HCT116 (cell line): Measurements from ENCODE around the gene PIK3CD.

ENCODE experiments used
- CTCF ChIP-seq, 3 experiments: fragments of 200-600 bp in 1 of 3; sonication (generic) in 1 of 3; IDR thresholded peaks in 2 of 3; conservative IDR thresholded peaks in 1 of 3; 2 replicates each; pipeline ENCODE4 v1.5.1; 2012 to 2017; ENCODE audit warnings: low read depth in 2 of 3, low read length in 2 of 3, antibody characterized with exemption in 1 of 3, borderline replicate concordance in 1 of 3, control low read depth in 1 of 3, mild to moderate bottlenecking in 1 of 3, mixed read lengths in 1 of 3, mixed run types in 1 of 3, moderate library complexity in 1 of 3; ENCODE audit not compliant: insufficient read depth in 1 of 3
- EGR1 ChIP-seq: IDR thresholded peaks from 2 replicates; pipeline ENCODE4 v1.6.1; 2012; ENCODE audit warnings: low read depth
- ELF1 ChIP-seq: IDR thresholded peaks from 2 replicates; pipeline ENCODE4 v1.6.1; 2012; ENCODE audit warnings: low read depth, borderline replicate concordance
- EZH2 ChIP-seq: fragments of 200-600 bp; sonication (generic); IDR thresholded peaks from 2 replicates; pipeline ENCODE4 v1.6.1; 2017; ENCODE audit warnings: antibody characterized with exemption, mixed run types
- EZH2phosphoT487 ChIP-seq: fragments of 200-600 bp; IDR thresholded peaks from 2 replicates; pipeline ENCODE4 v1.6.1; 2018; ENCODE audit warnings: antibody characterized with exemption, borderline replicate concordance
- JUND ChIP-seq: IDR thresholded peaks from 2 replicates; pipeline ENCODE4 v1.6.1; 2012
- MAX ChIP-seq: IDR thresholded peaks from 2 replicates; pipeline ENCODE4 v1.6.1; 2012
- POLR2A ChIP-seq: IDR thresholded peaks from 2 replicates; pipeline ENCODE4 v1.7.0; 2011; ENCODE audit warnings: borderline replicate concordance; ENCODE audit not compliant: insufficient read depth, insufficient read length; ENCODE audit errors: extremely low read depth
- POLR2AphosphoS5 ChIP-seq: IDR thresholded peaks from 2 replicates; pipeline ENCODE4 v1.6.1; 2011; ENCODE audit warnings: mild to moderate bottlenecking, low read depth, low read length, moderate library complexity
- RAD21 ChIP-seq: IDR thresholded peaks from 2 replicates; pipeline ENCODE4 v1.6.1; 2012; ENCODE audit warnings: low read depth, mild to moderate bottlenecking
- SRF ChIP-seq: IDR thresholded peaks from 2 replicates; pipeline ENCODE4 v1.6.1; 2012; ENCODE audit warnings: low read depth

GRCh38 chr1:9689011-9689706, 37.6 kb downstream of the PIK3CD start:
- TF ChIP-seq CTCF (IDR thresholded peaks at IDR 0.05 in 2 of 3, conservative IDR thresholded peaks at IDR 0.05 in 1 of 3; ENCODE audit: borderline replicate concordance in 1 of 3, insufficient read depth in 1 of 3, low read depth in 2 of 3, low read length in 2 of 3) (no peak), RAD21 (no peak), MAX (no peak; the same call in 1 of the 2 replicates), POLR2AphosphoS5 (peak; percentile 24; the same call in 1 of the 2 replicates), POLR2A (no peak), EGR1 (no peak), SRF (no peak), EZH2phosphoT487 (no peak), EZH2 (no peak), ELF1 (no peak), JUND (no peak)
